ENCODE data around the gene AOPEP. TPM values are rescaled to one million over a fixed set of nuclear protein-coding genes. Genes with fewer than 3 reads are reported as not detected.

Gene AOPEP
- total and polyA plus RNA-seq, 3 donors from 2014 or later: 31.4 to 95.0 (median 80.4) TPM

DNA sequence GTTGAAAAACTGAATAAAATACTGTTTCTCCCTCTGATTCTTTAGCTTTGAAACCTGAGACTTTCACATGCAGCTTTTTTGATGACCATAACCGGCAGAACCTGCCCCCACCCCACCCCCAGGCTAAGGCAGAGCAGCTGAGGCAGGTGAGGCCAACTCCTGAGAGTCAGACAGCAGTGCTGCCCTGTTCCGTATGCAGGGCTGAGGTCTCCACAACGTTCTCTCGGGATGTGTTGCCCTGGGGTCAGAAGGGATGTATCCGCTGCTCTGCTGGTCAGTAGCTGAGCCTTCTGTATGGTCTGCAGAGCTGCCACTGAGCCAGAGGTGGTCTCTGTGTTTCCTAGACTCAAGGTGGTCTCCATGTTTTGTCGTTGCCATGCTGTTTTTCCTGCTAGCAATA lies 190.5 kb downstream of the AOPEP start:
- no peak overlapping the region for H3K27ac ChIP-seq

DNA sequence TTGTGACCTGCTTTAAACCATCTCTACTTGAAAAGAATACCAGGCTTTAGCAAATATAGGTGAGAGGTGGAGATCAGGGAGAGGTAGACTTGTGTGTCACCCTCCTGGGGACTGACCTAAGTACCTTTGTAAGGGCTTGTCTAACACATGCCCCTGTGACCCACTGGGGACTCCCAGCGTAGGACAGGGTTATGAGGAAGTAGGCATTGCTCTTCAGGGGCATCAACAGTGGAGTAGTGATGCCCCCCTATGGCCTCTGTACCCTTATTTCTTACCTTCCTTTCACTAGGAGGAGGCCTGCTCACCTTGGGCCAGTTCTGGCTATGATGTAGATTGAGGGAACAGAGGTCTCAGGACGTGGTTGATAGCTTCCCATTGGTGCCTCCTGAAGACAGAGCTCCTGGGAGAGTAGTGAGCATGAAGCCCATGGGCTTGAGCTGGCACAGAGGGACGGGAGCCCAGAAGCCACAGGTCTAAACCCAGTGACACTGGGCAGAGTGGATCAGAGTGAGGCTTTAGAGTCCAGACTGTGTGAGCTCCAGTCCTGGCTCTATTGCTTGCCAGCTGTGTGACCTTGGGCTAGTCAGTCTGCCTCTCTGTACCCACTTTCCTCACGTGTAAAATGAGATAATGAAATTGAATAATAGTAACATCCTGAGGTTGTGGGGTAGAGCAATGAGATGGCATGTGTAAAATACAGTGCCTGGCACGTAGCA lies 191.7 kb downstream of the AOPEP start:
- Histone ChIP-seq H3K36me3 (ENCODE audit: low read depth, missing control alignments) (no peaks in the 10 kb centered on the region), H3K27ac (no peak overlapping the region), H3K4me1 (peaks cover 43% of the 10 kb centered on the region), H3K9me3 (no peaks in the 10 kb centered on the region), H3K4me3 (no peak overlapping the region), H3K27me3 (no peaks in the 10 kb centered on the region)
- intact Hi-C loops (cut with DNase I; ENCODE audit: low total_unique reads): no loop called here
- TF ChIP-seq POLR2A (IDR thresholded peaks at IDR 0.05): no peak
- TF ChIP-seq, protein P1, sequence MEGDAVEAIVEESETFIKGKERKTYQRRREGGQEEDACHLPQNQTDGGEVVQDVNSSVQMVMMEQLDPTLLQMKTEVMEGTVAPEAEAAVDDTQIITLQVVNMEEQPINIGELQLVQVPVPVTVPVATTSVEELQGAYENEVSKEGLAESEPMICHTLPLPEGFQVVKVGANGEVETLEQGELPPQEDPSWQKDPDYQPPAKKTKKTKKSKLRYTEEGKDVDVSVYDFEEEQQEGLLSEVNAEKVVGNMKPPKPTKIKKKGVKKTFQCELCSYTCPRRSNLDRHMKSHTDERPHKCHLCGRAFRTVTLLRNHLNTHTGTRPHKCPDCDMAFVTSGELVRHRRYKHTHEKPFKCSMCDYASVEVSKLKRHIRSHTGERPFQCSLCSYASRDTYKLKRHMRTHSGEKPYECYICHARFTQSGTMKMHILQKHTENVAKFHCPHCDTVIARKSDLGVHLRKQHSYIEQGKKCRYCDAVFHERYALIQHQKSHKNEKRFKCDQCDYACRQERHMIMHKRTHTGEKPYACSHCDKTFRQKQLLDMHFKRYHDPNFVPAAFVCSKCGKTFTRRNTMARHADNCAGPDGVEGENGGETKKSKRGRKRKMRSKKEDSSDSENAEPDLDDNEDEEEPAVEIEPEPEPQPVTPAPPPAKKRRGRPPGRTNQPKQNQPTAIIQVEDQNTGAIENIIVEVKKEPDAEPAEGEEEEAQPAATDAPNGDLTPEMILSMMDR (IDR thresholded peaks at IDR 0.05): no peak
- 81 to 93% methylated on average over 5 of the region's 5 CpGs for WGBS, 2 donors
- DNase-seq: no peak

More for the DNA sequence above, 190.5 kb downstream of the AOPEP start:
- no peaks in the 10 kb centered on the region for H3K27me3 ChIP-seq
- 68 to 69% methylated on average over 5 to 6 of the region's 6 CpGs for WGBS, 2 donors
- no peak overlapping the region for H3K4me3 ChIP-seq
- H3K4me1 ChIP-seq: peaks cover 30% of the 10 kb centered on the region
- intact Hi-C loops (cut with DNase I; ENCODE audit: low total_unique reads): no loop called here
- H3K9me3 ChIP-seq: no peaks in the 10 kb centered on the region
- TF ChIP-seq POLR2A (IDR thresholded peaks at IDR 0.05): no peak
- TF ChIP-seq, protein P1 (IDR thresholded peaks at IDR 0.05): no peak
- no peak for DNase-seq
- H3K36me3 ChIP-seq (ENCODE audit: low read depth, missing control alignments): no peaks in the 10 kb centered on the region

DNA sequence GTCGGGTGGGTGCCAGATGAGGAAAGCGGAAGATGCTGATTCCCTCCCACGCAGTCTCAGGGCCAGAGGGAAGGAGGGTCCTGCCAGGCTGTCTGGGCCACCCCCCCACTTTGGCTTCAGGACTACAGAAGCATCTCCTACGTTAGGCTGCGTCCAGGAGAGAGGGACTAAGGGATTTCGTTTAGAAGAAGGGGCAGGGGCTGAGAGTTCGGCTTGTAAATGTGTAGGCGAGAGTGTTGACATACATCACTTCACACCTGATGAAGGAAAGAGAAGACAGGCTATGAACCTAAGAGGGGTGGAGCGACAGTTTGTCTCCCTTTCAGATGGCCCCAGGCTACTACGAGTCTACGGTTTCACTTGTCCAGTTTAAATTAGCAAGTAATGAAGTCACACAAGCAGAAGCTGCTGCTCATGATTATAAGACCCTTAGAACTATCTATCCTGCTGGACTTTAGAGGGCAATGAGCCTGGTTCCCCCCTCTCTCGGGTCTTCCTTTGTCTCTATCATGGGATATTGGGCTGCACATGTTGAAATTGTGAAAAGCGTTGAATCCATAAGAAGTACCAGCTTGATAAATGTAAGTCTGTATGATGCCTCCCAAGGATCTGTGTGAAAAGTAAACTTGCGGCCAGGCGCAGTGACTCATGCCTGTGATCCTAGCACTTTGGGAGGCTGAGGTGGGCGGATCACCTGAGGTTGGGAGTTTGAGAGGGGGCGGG lies 193.0 kb downstream of the AOPEP start:
- DNase-seq: no peak
- Histone ChIP-seq H3K27ac (peak overlapping the region; percentile 33 to 78), H3K4me1 (peaks cover 44% of the 10 kb centered on the region), H3K4me3 (no peak overlapping the region), H3K27me3 (no peaks in the 10 kb centered on the region), H3K9me3 (no peaks in the 10 kb centered on the region), H3K36me3 (ENCODE audit: low read depth, missing control alignments) (no peaks in the 10 kb centered on the region)
- intact Hi-C loops (cut with DNase I; ENCODE audit: low total_unique reads): no loop called here
- 72 to 73% methylated on average over 15 to 17 of the region's 17 CpGs for WGBS, 2 donors
- TF ChIP-seq POLR2A (IDR thresholded peaks at IDR 0.05): no peak
- TF ChIP-seq, protein P1 (IDR thresholded peaks at IDR 0.05): no peak

DNA sequence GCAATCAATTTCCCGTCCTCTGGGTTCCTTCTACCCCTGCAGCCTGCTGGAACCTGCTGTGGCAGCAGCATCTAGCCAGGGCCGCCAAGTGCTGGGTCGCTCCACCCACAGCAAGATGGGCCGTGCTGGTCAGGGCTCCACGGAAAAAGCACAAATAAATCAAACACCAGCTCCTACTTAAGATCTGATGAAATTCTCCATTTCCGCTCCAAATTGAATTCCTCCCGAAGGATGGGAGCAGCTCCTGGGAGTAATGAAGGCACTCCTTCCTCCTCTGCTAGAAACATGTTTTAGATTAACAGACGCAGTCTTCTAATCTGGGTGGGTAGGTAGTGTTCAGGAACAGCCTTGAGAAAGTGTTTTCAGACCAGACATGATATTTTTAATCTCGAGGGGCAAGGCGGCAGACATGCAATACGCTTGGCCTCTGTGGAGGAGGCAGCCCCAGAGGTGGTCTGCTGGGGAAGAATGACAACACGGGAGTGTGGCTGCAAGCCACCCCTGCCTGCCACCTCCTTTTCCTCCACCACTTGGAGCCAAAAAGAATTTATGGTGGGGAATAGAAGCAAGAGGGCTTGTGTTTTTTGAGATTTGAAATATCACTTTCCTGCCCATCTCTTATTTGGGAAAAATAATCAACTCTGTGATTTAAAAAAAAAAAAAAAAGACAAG lies 194.1 kb downstream of the AOPEP start:
- Histone ChIP-seq H3K27me3 (no peaks in the 10 kb centered on the region), H3K9me3 (no peaks in the 10 kb centered on the region), H3K4me1 (peaks cover 44% of the 10 kb centered on the region), H3K36me3 (ENCODE audit: low read depth, missing control alignments) (no peaks in the 10 kb centered on the region), H3K27ac (peak overlapping the region; percentile 78 to 86), H3K4me3 (no peak overlapping the region)
- TF ChIP-seq, protein P1 (IDR thresholded peaks at IDR 0.05): no peak
- TF ChIP-seq POLR2A (IDR thresholded peaks at IDR 0.05): no peak
- WGBS, 2 donors: 25 to 50% methylated on average over 12 of the region's 12 CpGs
- DNase-seq: peak; percentile 35
- intact Hi-C loops (cut with DNase I; ENCODE audit: low total_unique reads): no loop called here

Data from testis (tissue), 3 donors.